GM23248 (cell line): Measurements from ENCODE around the gene KIAA1671.

Experiments used
- EZH2 ChIP-seq: fragments of 200-600 bp; sonication (generic); IDR thresholded peaks from 2 replicates; pipeline ENCODE4 v1.6.1; 2018; ENCODE audit warnings: antibody characterized with exemption, mild to moderate bottlenecking; ENCODE audit not compliant: insufficient read depth, poor library complexity, severe bottlenecking
- EZH2phosphoT487 ChIP-seq: fragments of 200-600 bp; sonication (generic); IDR thresholded peaks from 2 replicates; pipeline ENCODE4 v1.6.1; 2018; ENCODE audit warnings: antibody characterized with exemption, moderate library complexity, mild to moderate bottlenecking, low read depth; ENCODE audit not compliant: insufficient read depth

DNA sequence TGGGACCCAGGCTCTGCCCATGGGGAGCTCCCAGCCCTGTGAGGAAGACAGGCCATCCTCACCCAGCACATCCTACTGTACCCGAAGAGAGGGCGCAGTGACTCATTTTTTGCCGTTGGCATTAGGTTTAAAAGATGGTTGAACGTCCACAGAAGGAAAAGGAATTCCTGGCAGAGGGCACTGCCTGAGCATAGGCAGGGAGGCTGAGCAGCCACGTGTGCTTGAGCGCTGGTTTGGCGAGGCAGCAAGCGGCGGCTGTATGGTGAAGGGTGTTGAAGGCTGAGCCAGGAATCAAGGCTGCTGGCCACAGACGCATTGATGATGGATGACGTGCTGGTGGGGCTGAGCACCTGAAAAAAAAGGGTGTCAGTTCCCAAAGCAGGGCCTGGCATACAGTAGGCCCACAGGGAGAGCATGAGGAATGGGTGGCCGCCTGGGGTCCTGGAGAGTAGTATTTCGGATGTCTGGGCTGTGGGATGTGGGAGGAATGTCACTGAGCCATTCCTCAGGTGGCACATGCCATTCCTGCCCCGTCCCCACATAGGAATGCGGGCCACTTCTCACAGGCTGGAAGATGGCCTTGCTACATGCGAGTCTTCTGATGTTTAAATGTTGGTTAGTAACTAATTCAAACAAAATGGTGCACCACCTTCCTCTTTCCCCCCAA is 112.5 kb downstream of the KIAA1671 start:
- TF ChIP-seq EZH2 (no peak), EZH2phosphoT487 (no peak)
